A673 (cell line): ENCODE results near the gene TMED7.

Source experiments
- EZH2 ChIP-seq: fragments of 200-600 bp; sonication (generic); IDR thresholded peaks from 2 replicates; pipeline ENCODE4 v1.6.1; 2017; ENCODE audit warnings: borderline replicate concordance, low read depth, mild to moderate bottlenecking, mixed read lengths, antibody characterized with exemption, low read length; ENCODE audit not compliant: poor library complexity, severe bottlenecking
- TF ChIP-seq, protein P1 (sequence below): fragments of 300-800, 200-600 bp; sonication (generic); conservative IDR thresholded peaks from 2 replicates; pipeline ENCODE4 v1.5.1; 2017; ENCODE audit warnings: low read depth, mild to moderate bottlenecking, antibody characterized with exemption, low read length, moderate library complexity, mixed read lengths

DNA sequence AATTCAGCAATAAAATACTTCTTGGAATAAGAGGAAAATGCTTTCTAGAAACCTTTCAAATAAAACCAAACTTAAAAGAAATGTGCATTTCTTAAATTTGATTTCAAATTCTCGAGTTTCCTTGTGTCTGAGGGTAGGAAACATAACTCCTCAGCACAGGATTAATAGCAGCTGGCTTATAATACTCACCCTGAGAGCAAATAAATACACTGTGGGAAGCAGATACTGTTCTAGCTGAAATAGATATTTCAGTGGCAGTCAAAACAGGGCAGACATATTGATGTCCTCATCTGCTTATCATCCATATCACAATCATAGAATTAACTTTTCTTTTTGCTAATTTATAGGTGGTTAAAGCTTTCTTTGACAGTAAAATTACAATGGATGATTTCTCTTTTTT lies 57.2 kb downstream of the TMED7 start:
- TF ChIP-seq, protein P1, sequence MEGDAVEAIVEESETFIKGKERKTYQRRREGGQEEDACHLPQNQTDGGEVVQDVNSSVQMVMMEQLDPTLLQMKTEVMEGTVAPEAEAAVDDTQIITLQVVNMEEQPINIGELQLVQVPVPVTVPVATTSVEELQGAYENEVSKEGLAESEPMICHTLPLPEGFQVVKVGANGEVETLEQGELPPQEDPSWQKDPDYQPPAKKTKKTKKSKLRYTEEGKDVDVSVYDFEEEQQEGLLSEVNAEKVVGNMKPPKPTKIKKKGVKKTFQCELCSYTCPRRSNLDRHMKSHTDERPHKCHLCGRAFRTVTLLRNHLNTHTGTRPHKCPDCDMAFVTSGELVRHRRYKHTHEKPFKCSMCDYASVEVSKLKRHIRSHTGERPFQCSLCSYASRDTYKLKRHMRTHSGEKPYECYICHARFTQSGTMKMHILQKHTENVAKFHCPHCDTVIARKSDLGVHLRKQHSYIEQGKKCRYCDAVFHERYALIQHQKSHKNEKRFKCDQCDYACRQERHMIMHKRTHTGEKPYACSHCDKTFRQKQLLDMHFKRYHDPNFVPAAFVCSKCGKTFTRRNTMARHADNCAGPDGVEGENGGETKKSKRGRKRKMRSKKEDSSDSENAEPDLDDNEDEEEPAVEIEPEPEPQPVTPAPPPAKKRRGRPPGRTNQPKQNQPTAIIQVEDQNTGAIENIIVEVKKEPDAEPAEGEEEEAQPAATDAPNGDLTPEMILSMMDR = no peak
- no peak for TF ChIP-seq EZH2
